Omental fat pad (tissue), 4 donors: ENCODE measurements around the gene CEP68. TPM values are rescaled to one million over a fixed set of nuclear protein-coding genes. Genes with fewer than 3 reads are reported as not detected.

Source experiments
- ATAC-seq: fragments of 150-250 bp; one replicate; pipeline ENCODE4 v1.9.1; 2016; ENCODE audit warnings: mild to moderate bottlenecking, moderate library complexity; ENCODE audit not compliant: low FRiP score
- DNase-seq: peaks from one replicate; pipeline ENCODE4 v3.0.0-alpha.2; 2019; ENCODE audit warnings: low spot score
- CTCF ChIP-seq, 3 donors: fragments of 450-650 bp; IDR thresholded peaks; one replicate each; pipeline ENCODE4 v1.5.1; 2016 to 2017; ENCODE audit warnings: antibody characterized with exemption in 3 of 3, mild to moderate bottlenecking in 3 of 3, moderate library complexity in 2 of 3
- total RNA-seq, 4 donors: library from RNA; depleted of rRNA; stranded (reverse); fragments of >200 nt; gene quantifications; one replicate each; pipeline ENCODE4 v1.1.0, GENCODE V29; 2016

Gene CEP68
- total RNA-seq, 4 donors from 2014 or later = 9.7 to 67.3 (median 21.3) TPM

- DNase-seq = peak; percentile 78
- peak in 2 of 3 donors; percentile 34 to 83 for TF ChIP-seq CTCF (IDR thresholded peaks at IDR 0.05)
- ATAC-seq = peak; percentile 88
Measured at GRCh38 chr2:65040400-65041261, 15.6 kb upstream of the CEP68 start.

- DNase-seq (no peak), ATAC-seq (no peak)
- TF ChIP-seq CTCF (IDR thresholded peaks at IDR 0.05) = no peak
Measured at GRCh38 chr2:65043001-65043400, 13.2 kb upstream of the CEP68 start.

- DNase-seq = no peak
- TF ChIP-seq CTCF (IDR thresholded peaks at IDR 0.05) = no peak
Measured at GRCh38 chr2:65044097-65044735, 12.0 kb upstream of the CEP68 start.

GRCh38 chr2:65045651-65046050, 10.6 kb upstream of the CEP68 start:
- TF ChIP-seq CTCF (IDR thresholded peaks at IDR 0.05) = no peak
- DNase-seq = no peak
- no peak for ATAC-seq

More at GRCh38 chr2:65044097-65044735, 12.0 kb upstream of the CEP68 start:
- ATAC-seq = no peak

- no peak for TF ChIP-seq CTCF (IDR thresholded peaks at IDR 0.05)
- no peak for ATAC-seq
Measured at GRCh38 chr2:65046633-65047407, 9.4 kb upstream of the CEP68 start.

GRCh38 chr2:65049010-65049639, 7.1 kb upstream of the CEP68 start:
- no peak for ATAC-seq
- no peak for DNase-seq
- TF ChIP-seq CTCF (IDR thresholded peaks at IDR 0.05) = no peak

More at GRCh38 chr2:65046633-65047407, 9.4 kb upstream of the CEP68 start:
- no peak for DNase-seq
